ENCODE results near the gene WWTR1. TPM values are rescaled to one million over a fixed set of nuclear protein-coding genes. Genes with fewer than 3 reads are reported as not detected.

The WWTR1 gene
- polyA plus RNA-seq, 2 of the 4 experiments (the other 2 are of a cell fraction): 99.7 to 164 TPM

DNA sequence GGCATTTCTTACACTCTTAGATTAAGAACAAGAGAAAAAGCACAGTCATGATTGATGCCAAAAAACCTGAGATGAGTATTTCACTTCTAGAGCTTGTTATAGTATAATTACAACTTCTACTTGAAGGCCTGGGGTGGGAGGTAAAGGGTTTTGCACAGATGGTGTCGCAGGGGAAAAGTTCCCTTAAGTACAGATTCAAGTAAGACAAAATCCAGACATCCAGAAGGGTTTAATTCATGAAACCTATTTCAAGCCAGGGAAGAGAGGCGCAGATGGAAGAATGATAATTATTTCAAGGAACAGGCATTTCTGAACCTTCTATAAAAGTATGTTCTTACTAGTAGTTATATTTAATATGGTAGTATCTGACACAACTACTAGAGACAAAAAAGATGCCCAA is 112.8 kb downstream of the WWTR1 start:
- POLR2A ChIA-PET: no interaction called here
- Histone ChIP-seq H3K4me2 (no peak overlapping the region), H3K4me1 (peaks cover 95% of the 10 kb centered on the region), H3K4me3 (no peak overlapping the region), H3K9me3 (no peaks in the 10 kb centered on the region), H3K27ac (peak overlapping the region; percentile 92 to 93)
- ATAC-seq (no peak), DNase-seq (ENCODE audit: low read depth in 1 of 2, low spot score in 1 of 2) (no peak), FAIRE-seq (no peak)
- CTCF ChIA-PET: no interaction called here
- TF ChIP-seq MAFK (IDR thresholded peaks at IDR 0.05; ENCODE audit: partially characterized antibody) (peak; percentile 32), BHLHE40 (IDR thresholded peaks at IDR 0.05; ENCODE audit: low read depth, low read length) (no peak)
- 97% methylated on average over 2 of the region's 2 CpGs for WGBS (ENCODE audit: missing lambda C conversion rate)

DNA sequence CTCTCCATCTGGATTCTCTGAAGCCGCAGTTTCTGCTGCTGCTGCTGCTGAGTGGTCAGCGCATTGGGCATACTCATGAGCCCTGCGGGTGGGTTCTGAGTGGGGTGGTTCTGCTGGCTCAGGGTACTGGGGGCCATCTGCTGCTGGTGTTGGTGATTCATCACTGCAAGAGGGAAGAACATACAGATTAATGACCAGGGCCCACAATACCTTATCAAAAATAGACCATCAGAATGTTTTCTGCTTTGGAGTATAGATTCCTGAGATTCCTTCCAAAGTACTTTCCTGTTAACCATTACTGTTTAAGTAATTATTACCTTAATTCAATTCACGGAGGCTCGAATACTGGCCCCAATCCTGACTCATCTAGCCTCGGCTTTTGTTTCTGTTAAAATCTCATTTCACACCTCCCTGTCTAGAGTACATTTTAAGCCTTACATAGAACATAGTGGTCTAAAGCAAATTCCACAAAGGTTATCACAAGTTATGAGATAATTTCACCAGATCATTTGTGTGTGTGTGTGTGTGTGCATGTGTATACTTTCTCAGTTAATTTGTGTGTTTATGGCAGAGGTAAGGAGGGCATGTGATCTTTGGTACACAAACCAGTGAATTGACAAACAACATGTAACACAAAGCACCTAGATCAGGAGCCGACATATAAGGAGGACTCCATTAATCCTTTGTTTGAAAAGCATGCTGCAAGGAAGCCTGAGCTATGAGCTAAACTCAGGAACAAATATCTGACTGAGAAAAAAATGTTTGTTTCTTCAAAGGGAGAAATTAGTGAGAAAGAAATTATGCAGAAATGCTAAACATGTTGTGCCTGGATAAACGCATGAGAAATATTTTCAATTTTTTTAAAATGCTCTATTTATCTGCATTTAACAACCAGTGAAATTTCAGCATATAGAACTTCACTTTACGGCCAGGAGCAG is 115.2 kb downstream of the WWTR1 start:
- FAIRE-seq: peak; percentile 59
- no peak for TF ChIP-seq CBX2 (IDR thresholded peaks at IDR 0.05; ENCODE audit: borderline replicate concordance, low read depth)
- TF ChIP-seq MAFK (IDR thresholded peaks at IDR 0.05; ENCODE audit: partially characterized antibody): peak; percentile 25
- TF ChIP-seq, protein P1, sequence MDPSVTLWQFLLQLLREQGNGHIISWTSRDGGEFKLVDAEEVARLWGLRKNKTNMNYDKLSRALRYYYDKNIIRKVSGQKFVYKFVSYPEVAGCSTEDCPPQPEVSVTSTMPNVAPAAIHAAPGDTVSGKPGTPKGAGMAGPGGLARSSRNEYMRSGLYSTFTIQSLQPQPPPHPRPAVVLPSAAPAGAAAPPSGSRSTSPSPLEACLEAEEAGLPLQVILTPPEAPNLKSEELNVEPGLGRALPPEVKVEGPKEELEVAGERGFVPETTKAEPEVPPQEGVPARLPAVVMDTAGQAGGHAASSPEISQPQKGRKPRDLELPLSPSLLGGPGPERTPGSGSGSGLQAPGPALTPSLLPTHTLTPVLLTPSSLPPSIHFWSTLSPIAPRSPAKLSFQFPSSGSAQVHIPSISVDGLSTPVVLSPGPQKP (IDR thresholded peaks at IDR 0.05; ENCODE audit: low read depth, low read length): no peak
- no peak for TF ChIP-seq CHD2 (IDR thresholded peaks at IDR 0.05; ENCODE audit: low read length, partially characterized antibody)
- TF ChIP-seq HOXB13 (CRISPR knock-in tag; IDR thresholded peaks at IDR 0.05; ENCODE audit: low read depth): peak; percentile 88
- TF ChIP-seq, protein P2, sequence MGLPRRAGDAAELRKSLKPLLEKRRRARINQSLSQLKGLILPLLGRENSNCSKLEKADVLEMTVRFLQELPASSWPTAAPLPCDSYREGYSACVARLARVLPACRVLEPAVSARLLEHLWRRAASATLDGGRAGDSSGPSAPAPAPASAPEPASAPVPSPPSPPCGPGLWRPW (IDR thresholded peaks at IDR 0.05): no peak
- no peak for TF ChIP-seq RNF2 (IDR thresholded peaks at IDR 0.05; ENCODE audit: borderline replicate concordance, low read depth)
- no peak for TF ChIP-seq PHF8 (IDR thresholded peaks at IDR 0.05; ENCODE audit: borderline replicate concordance, low read depth)
- TF ChIP-seq FOSB (CRISPR knock-in tag; IDR thresholded peaks at IDR 0.05): no peak
- no peak for TF ChIP-seq NPAS2 (CRISPR knock-in tag; IDR thresholded peaks at IDR 0.05; ENCODE audit: borderline replicate concordance)
- no peak for TF ChIP-seq MYC (IDR thresholded peaks at IDR 0.05; ENCODE audit: borderline replicate concordance, low read length)
- TF ChIP-seq, protein P3, sequence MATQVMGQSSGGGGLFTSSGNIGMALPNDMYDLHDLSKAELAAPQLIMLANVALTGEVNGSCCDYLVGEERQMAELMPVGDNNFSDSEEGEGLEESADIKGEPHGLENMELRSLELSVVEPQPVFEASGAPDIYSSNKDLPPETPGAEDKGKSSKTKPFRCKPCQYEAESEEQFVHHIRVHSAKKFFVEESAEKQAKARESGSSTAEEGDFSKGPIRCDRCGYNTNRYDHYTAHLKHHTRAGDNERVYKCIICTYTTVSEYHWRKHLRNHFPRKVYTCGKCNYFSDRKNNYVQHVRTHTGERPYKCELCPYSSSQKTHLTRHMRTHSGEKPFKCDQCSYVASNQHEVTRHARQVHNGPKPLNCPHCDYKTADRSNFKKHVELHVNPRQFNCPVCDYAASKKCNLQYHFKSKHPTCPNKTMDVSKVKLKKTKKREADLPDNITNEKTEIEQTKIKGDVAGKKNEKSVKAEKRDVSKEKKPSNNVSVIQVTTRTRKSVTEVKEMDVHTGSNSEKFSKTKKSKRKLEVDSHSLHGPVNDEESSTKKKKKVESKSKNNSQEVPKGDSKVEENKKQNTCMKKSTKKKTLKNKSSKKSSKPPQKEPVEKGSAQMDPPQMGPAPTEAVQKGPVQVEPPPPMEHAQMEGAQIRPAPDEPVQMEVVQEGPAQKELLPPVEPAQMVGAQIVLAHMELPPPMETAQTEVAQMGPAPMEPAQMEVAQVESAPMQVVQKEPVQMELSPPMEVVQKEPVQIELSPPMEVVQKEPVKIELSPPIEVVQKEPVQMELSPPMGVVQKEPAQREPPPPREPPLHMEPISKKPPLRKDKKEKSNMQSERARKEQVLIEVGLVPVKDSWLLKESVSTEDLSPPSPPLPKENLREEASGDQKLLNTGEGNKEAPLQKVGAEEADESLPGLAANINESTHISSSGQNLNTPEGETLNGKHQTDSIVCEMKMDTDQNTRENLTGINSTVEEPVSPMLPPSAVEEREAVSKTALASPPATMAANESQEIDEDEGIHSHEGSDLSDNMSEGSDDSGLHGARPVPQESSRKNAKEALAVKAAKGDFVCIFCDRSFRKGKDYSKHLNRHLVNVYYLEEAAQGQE (IDR thresholded peaks at IDR 0.05): no peak
- no peak for TF ChIP-seq HEYL (CRISPR knock-in tag; IDR thresholded peaks at IDR 0.05)
- peak; percentile 78 for TF ChIP-seq EHF (CRISPR knock-in tag; IDR thresholded peaks at IDR 0.05)
- no peak for TF ChIP-seq ZFP36 (IDR thresholded peaks at IDR 0.05; ENCODE audit: borderline replicate concordance, partially characterized antibody)
- no peak for TF ChIP-seq RFX5 (IDR thresholded peaks at IDR 0.05)
- TF ChIP-seq, protein P4, sequence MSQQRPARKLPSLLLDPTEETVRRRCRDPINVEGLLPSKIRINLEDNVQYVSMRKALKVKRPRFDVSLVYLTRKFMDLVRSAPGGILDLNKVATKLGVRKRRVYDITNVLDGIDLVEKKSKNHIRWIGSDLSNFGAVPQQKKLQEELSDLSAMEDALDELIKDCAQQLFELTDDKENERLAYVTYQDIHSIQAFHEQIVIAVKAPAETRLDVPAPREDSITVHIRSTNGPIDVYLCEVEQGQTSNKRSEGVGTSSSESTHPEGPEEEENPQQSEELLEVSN (IDR thresholded peaks at IDR 0.05; ENCODE audit: borderline replicate concordance, low read depth): no peak
- TF ChIP-seq JUN (IDR thresholded peaks at IDR 0.05): peak; percentile 57 to 66; a peak in 2 of 5 replicates
- TF ChIP-seq ZSCAN20 (CRISPR knock-in tag; IDR thresholded peaks at IDR 0.05): no peak
- TF ChIP-seq KDM5A (IDR thresholded peaks at IDR 0.05): no peak
- no peak for TF ChIP-seq POLR2AphosphoS2 (conservative IDR thresholded peaks at IDR 0.05; ENCODE audit: low read length)
- TF ChIP-seq, protein P5, sequence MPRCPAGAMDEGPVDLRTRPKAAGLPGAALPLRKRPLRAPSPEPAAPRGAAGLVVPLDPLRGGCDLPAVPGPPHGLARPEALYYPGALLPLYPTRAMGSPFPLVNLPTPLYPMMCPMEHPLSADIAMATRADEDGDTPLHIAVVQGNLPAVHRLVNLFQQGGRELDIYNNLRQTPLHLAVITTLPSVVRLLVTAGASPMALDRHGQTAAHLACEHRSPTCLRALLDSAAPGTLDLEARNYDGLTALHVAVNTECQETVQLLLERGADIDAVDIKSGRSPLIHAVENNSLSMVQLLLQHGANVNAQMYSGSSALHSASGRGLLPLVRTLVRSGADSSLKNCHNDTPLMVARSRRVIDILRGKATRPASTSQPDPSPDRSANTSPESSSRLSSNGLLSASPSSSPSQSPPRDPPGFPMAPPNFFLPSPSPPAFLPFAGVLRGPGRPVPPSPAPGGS (IDR thresholded peaks at IDR 0.05): 0 out of 3 replicates have a peak, but pooled peaks have one; percentile 47
- TF ChIP-seq, protein P6, sequence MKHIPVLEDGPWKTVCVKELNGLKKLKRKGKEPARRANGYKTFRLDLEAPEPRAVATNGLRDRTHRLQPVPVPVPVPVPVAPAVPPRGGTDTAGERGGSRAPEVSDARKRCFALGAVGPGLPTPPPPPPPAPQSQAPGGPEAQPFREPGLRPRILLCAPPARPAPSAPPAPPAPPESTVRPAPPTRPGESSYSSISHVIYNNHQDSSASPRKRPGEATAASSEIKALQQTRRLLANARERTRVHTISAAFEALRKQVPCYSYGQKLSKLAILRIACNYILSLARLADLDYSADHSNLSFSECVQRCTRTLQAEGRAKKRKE (CRISPR knock-in tag; IDR thresholded peaks at IDR 0.05; ENCODE audit: low read depth): peak; percentile 77
- TF ChIP-seq, protein P7, sequence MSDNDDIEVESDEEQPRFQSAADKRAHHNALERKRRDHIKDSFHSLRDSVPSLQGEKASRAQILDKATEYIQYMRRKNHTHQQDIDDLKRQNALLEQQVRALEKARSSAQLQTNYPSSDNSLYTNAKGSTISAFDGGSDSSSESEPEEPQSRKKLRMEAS (IDR thresholded peaks at IDR 0.05): peak; percentile 38; the same call in 1 of the 2 replicates
- peak; percentile 86; the same call in 1 of the 2 replicates for TF ChIP-seq ZNF302 (CRISPR knock-in tag; IDR thresholded peaks at IDR 0.05)
- TF ChIP-seq EP300 (IDR thresholded peaks at IDR 0.05): peak; percentile 43 to 65; a peak in 3 of 5 replicates

More for the DNA sequence above, 115.2 kb downstream of the WWTR1 start:
- ATAC-seq (peak; percentile 57 to 80), DNase-seq (ENCODE audit: low read depth in 1 of 2, low spot score in 1 of 2) (peak; percentile 62 to 78)
- Histone ChIP-seq H3K4me2 (peak overlapping the region; percentile 90), H3K9me3 (no peaks in the 10 kb centered on the region), H3K27ac (peak overlapping the region; percentile 93 to 97), H3K4me3 (peak overlapping the region; percentile 35; the same call in 2 of the 3 replicates), H3K4me1 (peaks cover 100% of the 10 kb centered on the region)
- WGBS (ENCODE audit: missing lambda C conversion rate): 8% methylated on average over 9 of the region's 9 CpGs
- CTCF ChIA-PET: interaction anchor here (1.0 to 2.9 kb wide), 13 partner anchors 8 to 271 kb away, joined by 3 to 37 read pairs (median 7); partner anchors contain the start of genes RNF13 and WWTR1
- POLR2A ChIA-PET: no interaction called here
